HEK293 (cell line): ENCODE data around the gene IDH3A.

Experiments
- CTCF ChIA-PET: fragments of 350-600 bp; formaldehyde crosslinking; extraction: SDS; loops from one replicate; lab custom pipeline; 2021; ENCODE audit warnings: antibody characterized with exemption; lab: Yijun Ruan, JAX
- POLR2A ChIA-PET: fragments of 300-600 bp; formaldehyde crosslinking; extraction: SDS; loops from one replicate; lab custom pipeline; 2020; ENCODE audit warnings: antibody characterized with exemption, inconsistent platforms; lab: Yijun Ruan, JAX
- H3K27ac ChIP-seq: fragments of 200-500 bp; sonication (Bioruptor generic); 2 replicates; pipeline ENCODE4 v1.5.1; 2014; ENCODE audit warnings: low read depth, low read length, control low read depth, inconsistent platforms; ENCODE audit errors: extremely low read depth
- H3K36me3 ChIP-seq, 2 experiments: fragments of 200-500 bp in 1 of 2; sonication (Bioruptor generic) in 1 of 2; 1 replicate in 1 of 2; 2 replicates in 1 of 2; pipeline ENCODE4 v1.5.1; 2014 to 2017; ENCODE audit warnings: inconsistent platforms in 2 of 2, low read length in 2 of 2; ENCODE audit not compliant: control insufficient read depth in 2 of 2, insufficient read depth in 1 of 2
- H3K4me1 ChIP-seq: fragments of 200-500 bp; sonication (Bioruptor generic); 2 replicates; pipeline ENCODE4 v1.5.1; 2014; ENCODE audit warnings: mild to moderate bottlenecking, low read length, inconsistent platforms; ENCODE audit not compliant: control insufficient read depth, insufficient read depth
- H3K4me3 ChIP-seq: 2 replicates; pipeline ENCODE4 v1.5.1; 2011; ENCODE audit warnings: low read depth, mild to moderate bottlenecking, control low read depth, low read length, moderate library complexity
- H3K9me3 ChIP-seq: fragments of 200-500 bp; sonication (Bioruptor generic); 2 replicates; pipeline ENCODE4 v1.5.1; 2014; ENCODE audit warnings: low read depth, low read length, inconsistent platforms; ENCODE audit not compliant: control insufficient read depth, insufficient read depth
- BCL11B ChIP-seq: fragments of 450-650 bp; formaldehyde crosslinking; IDR thresholded peaks from 2 replicates; pipeline ENCODE4 v1.5.1; 2016; ENCODE audit warnings: low read depth, missing biosample characterization, missing genetic modification characterization
- OSR2 ChIP-seq: fragments of 450-650 bp; formaldehyde crosslinking; IDR thresholded peaks from 2 replicates; pipeline ENCODE4 v1.5.1; 2016; ENCODE audit warnings: missing biosample characterization, missing genetic modification characterization
- PRDM1 ChIP-seq: fragments of 450-650 bp; formaldehyde crosslinking; IDR thresholded peaks from 2 replicates; pipeline ENCODE4; 2016; ENCODE audit warnings: missing biosample characterization, missing genetic modification characterization
- RBAK ChIP-seq: fragments of 450-650 bp; formaldehyde crosslinking; IDR thresholded peaks from 2 replicates; pipeline ENCODE4 v1.5.1; 2016; ENCODE audit warnings: missing biosample characterization, missing genetic modification characterization
- ZBTB17 ChIP-seq: fragments of 450-650 bp; formaldehyde crosslinking; IDR thresholded peaks from 2 replicates; pipeline ENCODE4 v1.5.1; 2016; ENCODE audit warnings: missing biosample characterization, missing genetic modification characterization
- ZIC2 ChIP-seq: fragments of 450-650 bp; formaldehyde crosslinking; IDR thresholded peaks from 2 replicates; pipeline ENCODE4 v1.5.1; 2016; ENCODE audit warnings: missing biosample characterization, missing genetic modification characterization
- ZNF211 ChIP-seq: fragments of 450-650 bp; formaldehyde crosslinking; IDR thresholded peaks from 2 replicates; pipeline ENCODE4 v1.5.1; 2016; ENCODE audit warnings: low read depth, missing biosample characterization, missing genetic modification characterization
- ZNF214 ChIP-seq: fragments of 450-650 bp; formaldehyde crosslinking; IDR thresholded peaks from 2 replicates; pipeline ENCODE4 v1.5.1; 2017; ENCODE audit warnings: missing biosample characterization, mild to moderate bottlenecking, missing genetic modification characterization, borderline replicate concordance
- ZNF221 ChIP-seq: fragments of 450-650 bp; formaldehyde crosslinking; IDR thresholded peaks from 2 replicates; pipeline ENCODE4 v1.5.1; 2017; ENCODE audit warnings: missing biosample characterization, missing genetic modification characterization, borderline replicate concordance
- ZNF423 ChIP-seq: fragments of 450-650 bp; formaldehyde crosslinking; IDR thresholded peaks from 2 replicates; pipeline ENCODE4 v1.5.1; 2016; ENCODE audit warnings: missing biosample characterization, missing genetic modification characterization
- ZNF530 ChIP-seq: fragments of 450-650 bp; formaldehyde crosslinking; IDR thresholded peaks from 2 replicates; pipeline ENCODE4 v1.5.1; 2016; ENCODE audit warnings: low read depth, missing biosample characterization, missing genetic modification characterization
- ZNF558 ChIP-seq: fragments of 450-650 bp; formaldehyde crosslinking; IDR thresholded peaks from 2 replicates; pipeline ENCODE4 v1.5.1; 2016; ENCODE audit warnings: missing biosample characterization, missing genetic modification characterization
- ZNF600 ChIP-seq: fragments of 450-650 bp; formaldehyde crosslinking; IDR thresholded peaks from 2 replicates; pipeline ENCODE4 v1.5.1; 2016; ENCODE audit warnings: missing biosample characterization, missing genetic modification characterization
- ZNF677 ChIP-seq: fragments of 450-650 bp; IDR thresholded peaks from 2 replicates; pipeline ENCODE4 v1.5.0; 2018; ENCODE audit warnings: missing biosample characterization, mild to moderate bottlenecking, missing genetic modification characterization, moderate library complexity
- ZNF707 ChIP-seq: fragments of 450-650 bp; formaldehyde crosslinking; IDR thresholded peaks from 2 replicates; pipeline ENCODE4 v1.5.1; 2016; ENCODE audit warnings: missing biosample characterization, missing genetic modification characterization
- TF ChIP-seq, protein P1 (sequence below): fragments of 450-650 bp; formaldehyde crosslinking; IDR thresholded peaks from 2 replicates; pipeline ENCODE4 v1.5.1; 2016; ENCODE audit warnings: missing biosample characterization, missing genetic modification characterization, borderline replicate concordance
- TF ChIP-seq, protein P2 (sequence below): fragments of 450-650 bp; formaldehyde crosslinking; IDR thresholded peaks from 2 replicates; pipeline ENCODE4 v1.5.1; 2016; ENCODE audit warnings: missing biosample characterization, missing genetic modification characterization
- TF ChIP-seq, protein P3 (sequence below): fragments of 450-650 bp; formaldehyde crosslinking; IDR thresholded peaks from 2 replicates; pipeline ENCODE4 v1.5.1; 2017; ENCODE audit warnings: missing biosample characterization, missing genetic modification characterization

Gene IDH3A

DNA sequence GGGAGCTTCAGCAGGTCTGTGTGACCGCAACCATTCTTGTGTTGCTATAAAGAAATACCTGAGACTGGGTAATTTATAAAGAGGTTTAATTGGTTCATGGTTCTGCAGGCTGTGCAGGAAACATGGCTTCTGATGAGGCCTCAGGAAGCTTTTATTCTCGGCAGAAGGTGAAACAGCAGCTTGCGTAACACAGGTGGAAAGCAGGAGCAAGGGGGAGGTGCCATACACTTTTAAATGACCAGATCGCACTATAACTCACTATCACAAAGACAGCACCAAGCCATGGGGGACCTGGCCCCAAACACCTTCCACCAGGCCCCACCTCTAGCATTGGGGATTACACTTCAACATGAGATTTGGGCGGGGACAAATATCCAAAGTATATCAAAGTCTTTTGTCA is 9.6 kb upstream of the IDH3A start:
- TF ChIP-seq ZNF530 (tag by site-specific recombination) = no peak
- TF ChIP-seq BCL11B (tag by site-specific recombination) = no peak
- TF ChIP-seq ZNF707 (tag by site-specific recombination) = no peak
- no peak for TF ChIP-seq ZNF558 (tag by site-specific recombination)
- TF ChIP-seq RBAK (tag by site-specific recombination) = no peak
- Histone ChIP-seq H3K4me1 (no peaks in the 10 kb centered on the region), H3K27ac (no peak overlapping the region), H3K4me3 (no peak overlapping the region), H3K36me3 (no peaks in the 10 kb centered on the region), H3K9me3 (no peaks in the 10 kb centered on the region)
- ChIA-PET CTCF (interaction anchor here (0.5 to 1.7 kb wide), 7 partner anchors 10 to 225 kb away, joined by 3 to 6 read pairs (median 3); partner anchors contain the start of gene IDH3A), POLR2A (interaction anchor here (1.8 kb wide), 1 partner anchor 10 kb away, joined by 9 read pairs; the partner anchor contains the start of gene IDH3A)

DNA sequence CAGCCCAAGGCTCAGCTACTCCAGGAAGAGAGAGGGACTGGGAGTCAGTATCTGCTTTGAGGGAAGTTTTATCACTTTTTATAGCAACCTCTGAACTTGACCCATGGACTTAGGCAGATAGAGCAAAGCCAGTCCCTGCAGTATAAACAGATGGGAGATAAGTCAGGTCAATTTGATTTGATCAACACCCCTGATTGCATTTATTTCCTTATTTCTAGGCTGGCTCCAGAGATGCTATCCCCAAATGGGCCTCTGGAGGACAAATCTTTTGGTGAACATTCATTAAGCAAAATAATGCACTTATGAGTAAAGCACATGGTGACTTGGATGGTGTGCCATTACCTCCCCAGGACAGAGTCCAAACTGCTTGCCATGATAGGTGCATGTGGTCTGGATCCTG is 8.9 kb upstream of the IDH3A start:
- H3K4me3 ChIP-seq = no peak overlapping the region
- POLR2A ChIA-PET = interaction anchor here (1.8 kb wide), 1 partner anchor 9 kb away, joined by 9 read pairs; the partner anchor contains the start of gene IDH3A
- no peak overlapping the region for H3K27ac ChIP-seq
- CTCF ChIA-PET = interaction anchor here (0.9 to 1.7 kb wide), 2 partner anchors 9 to 32 kb away, joined by 3 to 6 read pairs; partner anchors contain the start of gene IDH3A
- no peaks in the 10 kb centered on the region for H3K9me3 ChIP-seq
- TF ChIP-seq ZNF600 (tag by site-specific recombination) (no peak), ZBTB17 (tag by site-specific recombination) (no peak), ZNF423 (tag by site-specific recombination) (no peak), OSR2 (tag by site-specific recombination) (no peak), ZNF221 (tag by site-specific recombination) (no peak), ZNF214 (tag by site-specific recombination) (no peak), ZIC2 (tag by site-specific recombination) (no peak), ZNF211 (tag by site-specific recombination) (no peak), ZNF677 (no peak), PRDM1 (tag by site-specific recombination) (no peak)
- TF ChIP-seq, protein P1, sequence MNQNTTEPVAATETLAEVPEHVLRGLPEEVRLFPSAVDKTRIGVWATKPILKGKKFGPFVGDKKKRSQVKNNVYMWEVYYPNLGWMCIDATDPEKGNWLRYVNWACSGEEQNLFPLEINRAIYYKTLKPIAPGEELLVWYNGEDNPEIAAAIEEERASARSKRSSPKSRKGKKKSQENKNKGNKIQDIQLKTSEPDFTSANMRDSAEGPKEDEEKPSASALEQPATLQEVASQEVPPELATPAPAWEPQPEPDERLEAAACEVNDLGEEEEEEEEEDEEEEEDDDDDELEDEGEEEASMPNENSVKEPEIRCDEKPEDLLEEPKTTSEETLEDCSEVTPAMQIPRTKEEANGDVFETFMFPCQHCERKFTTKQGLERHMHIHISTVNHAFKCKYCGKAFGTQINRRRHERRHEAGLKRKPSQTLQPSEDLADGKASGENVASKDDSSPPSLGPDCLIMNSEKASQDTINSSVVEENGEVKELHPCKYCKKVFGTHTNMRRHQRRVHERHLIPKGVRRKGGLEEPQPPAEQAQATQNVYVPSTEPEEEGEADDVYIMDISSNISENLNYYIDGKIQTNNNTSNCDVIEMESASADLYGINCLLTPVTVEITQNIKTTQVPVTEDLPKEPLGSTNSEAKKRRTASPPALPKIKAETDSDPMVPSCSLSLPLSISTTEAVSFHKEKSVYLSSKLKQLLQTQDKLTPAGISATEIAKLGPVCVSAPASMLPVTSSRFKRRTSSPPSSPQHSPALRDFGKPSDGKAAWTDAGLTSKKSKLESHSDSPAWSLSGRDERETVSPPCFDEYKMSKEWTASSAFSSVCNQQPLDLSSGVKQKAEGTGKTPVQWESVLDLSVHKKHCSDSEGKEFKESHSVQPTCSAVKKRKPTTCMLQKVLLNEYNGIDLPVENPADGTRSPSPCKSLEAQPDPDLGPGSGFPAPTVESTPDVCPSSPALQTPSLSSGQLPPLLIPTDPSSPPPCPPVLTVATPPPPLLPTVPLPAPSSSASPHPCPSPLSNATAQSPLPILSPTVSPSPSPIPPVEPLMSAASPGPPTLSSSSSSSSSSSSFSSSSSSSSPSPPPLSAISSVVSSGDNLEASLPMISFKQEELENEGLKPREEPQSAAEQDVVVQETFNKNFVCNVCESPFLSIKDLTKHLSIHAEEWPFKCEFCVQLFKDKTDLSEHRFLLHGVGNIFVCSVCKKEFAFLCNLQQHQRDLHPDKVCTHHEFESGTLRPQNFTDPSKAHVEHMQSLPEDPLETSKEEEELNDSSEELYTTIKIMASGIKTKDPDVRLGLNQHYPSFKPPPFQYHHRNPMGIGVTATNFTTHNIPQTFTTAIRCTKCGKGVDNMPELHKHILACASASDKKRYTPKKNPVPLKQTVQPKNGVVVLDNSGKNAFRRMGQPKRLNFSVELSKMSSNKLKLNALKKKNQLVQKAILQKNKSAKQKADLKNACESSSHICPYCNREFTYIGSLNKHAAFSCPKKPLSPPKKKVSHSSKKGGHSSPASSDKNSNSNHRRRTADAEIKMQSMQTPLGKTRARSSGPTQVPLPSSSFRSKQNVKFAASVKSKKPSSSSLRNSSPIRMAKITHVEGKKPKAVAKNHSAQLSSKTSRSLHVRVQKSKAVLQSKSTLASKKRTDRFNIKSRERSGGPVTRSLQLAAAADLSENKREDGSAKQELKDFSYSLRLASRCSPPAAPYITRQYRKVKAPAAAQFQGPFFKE (tag by site-specific recombination) = no peak
- TF ChIP-seq, protein P2, sequence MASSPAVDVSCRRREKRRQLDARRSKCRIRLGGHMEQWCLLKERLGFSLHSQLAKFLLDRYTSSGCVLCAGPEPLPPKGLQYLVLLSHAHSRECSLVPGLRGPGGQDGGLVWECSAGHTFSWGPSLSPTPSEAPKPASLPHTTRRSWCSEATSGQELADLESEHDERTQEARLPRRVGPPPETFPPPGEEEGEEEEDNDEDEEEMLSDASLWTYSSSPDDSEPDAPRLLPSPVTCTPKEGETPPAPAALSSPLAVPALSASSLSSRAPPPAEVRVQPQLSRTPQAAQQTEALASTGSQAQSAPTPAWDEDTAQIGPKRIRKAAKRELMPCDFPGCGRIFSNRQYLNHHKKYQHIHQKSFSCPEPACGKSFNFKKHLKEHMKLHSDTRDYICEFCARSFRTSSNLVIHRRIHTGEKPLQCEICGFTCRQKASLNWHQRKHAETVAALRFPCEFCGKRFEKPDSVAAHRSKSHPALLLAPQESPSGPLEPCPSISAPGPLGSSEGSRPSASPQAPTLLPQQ = no peak
- TF ChIP-seq, protein P3, sequence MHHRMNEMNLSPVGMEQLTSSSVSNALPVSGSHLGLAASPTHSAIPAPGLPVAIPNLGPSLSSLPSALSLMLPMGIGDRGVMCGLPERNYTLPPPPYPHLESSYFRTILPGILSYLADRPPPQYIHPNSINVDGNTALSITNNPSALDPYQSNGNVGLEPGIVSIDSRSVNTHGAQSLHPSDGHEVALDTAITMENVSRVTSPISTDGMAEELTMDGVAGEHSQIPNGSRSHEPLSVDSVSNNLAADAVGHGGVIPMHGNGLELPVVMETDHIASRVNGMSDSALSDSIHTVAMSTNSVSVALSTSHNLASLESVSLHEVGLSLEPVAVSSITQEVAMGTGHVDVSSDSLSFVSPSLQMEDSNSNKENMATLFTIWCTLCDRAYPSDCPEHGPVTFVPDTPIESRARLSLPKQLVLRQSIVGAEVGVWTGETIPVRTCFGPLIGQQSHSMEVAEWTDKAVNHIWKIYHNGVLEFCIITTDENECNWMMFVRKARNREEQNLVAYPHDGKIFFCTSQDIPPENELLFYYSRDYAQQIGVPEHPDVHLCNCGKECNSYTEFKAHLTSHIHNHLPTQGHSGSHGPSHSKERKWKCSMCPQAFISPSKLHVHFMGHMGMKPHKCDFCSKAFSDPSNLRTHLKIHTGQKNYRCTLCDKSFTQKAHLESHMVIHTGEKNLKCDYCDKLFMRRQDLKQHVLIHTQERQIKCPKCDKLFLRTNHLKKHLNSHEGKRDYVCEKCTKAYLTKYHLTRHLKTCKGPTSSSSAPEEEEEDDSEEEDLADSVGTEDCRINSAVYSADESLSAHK (tag by site-specific recombination) = no peak
- H3K36me3 ChIP-seq = no peaks in the 10 kb centered on the region
- no peaks in the 10 kb centered on the region for H3K4me1 ChIP-seq
